ENCODE results near the gene ZMYM5.
"Not testable (repeated sequence)": the region's sequence is repeated elsewhere in the genome, so short reads cannot be mapped to it uniquely, and the experiment has no call there.

ZMYM5 gene

GRCh38 chr13:19817510-19818158, 45.8 kb downstream of the ZMYM5 start:
- no peaks in the 10 kb centered on the region for H3K9me2 ChIP-seq (replicated peaks; ENCODE audit: control insufficient read depth, low read length)
- no peak for TF ChIP-seq CTCF (IDR thresholded peaks at IDR 0.05; ENCODE audit: low read depth, low read length, poor library complexity, severe bottlenecking)
- no peak for TF ChIP-seq EZH2phosphoT487 (IDR thresholded peaks at IDR 0.05; ENCODE audit: borderline replicate concordance, low read length)
- no peaks in the 10 kb centered on the region for H3K4me1 ChIP-seq (ENCODE audit: control insufficient read depth, low read length)
- no peak overlapping the region for H3K4me2 ChIP-seq (ENCODE audit: low read length)
- H3K79me2 ChIP-seq (ENCODE audit: control insufficient read depth, low read length): no peaks in the 10 kb centered on the region
- no peak overlapping the region for H3K27ac ChIP-seq (ENCODE audit: low read depth, low read length)
- no peaks in the 10 kb centered on the region for H3K27me3 ChIP-seq (ENCODE audit: control insufficient read depth, low read length)
- no peaks in the 10 kb centered on the region for H3F3A ChIP-seq (ENCODE audit: control insufficient read depth, insufficient read depth)
- no peak overlapping the region for H3K4me3 ChIP-seq (ENCODE audit: low read length)
- no peaks in the 10 kb centered on the region for H4K20me1 ChIP-seq (ENCODE audit: control insufficient read depth, insufficient read depth, low read depth, low read length)
- H3K36me3 ChIP-seq (ENCODE audit: control insufficient read depth, low read length): peaks cover 21% of the 10 kb centered on the region
- no peaks in the 10 kb centered on the region for H3K9me3 ChIP-seq (ENCODE audit: control insufficient read depth, insufficient read depth, low read length)

- H3K9me2 ChIP-seq (replicated peaks; ENCODE audit: control insufficient read depth, low read length): no peaks in the 10 kb centered on the region
- H3K4me2 ChIP-seq (ENCODE audit: low read length): no peak overlapping the region
- no peaks in the 10 kb centered on the region for H3K27me3 ChIP-seq (ENCODE audit: control insufficient read depth, low read length)
- no peak overlapping the region for H3K4me3 ChIP-seq (ENCODE audit: low read length)
- H3K9me3 ChIP-seq (ENCODE audit: control insufficient read depth, insufficient read depth, low read length): no peaks in the 10 kb centered on the region
- H4K20me1 ChIP-seq (ENCODE audit: control insufficient read depth, insufficient read depth, low read depth, low read length): no peaks in the 10 kb centered on the region
- H3K4me1 ChIP-seq (ENCODE audit: control insufficient read depth, low read length): no peaks in the 10 kb centered on the region
- TF ChIP-seq CTCF (IDR thresholded peaks at IDR 0.05; ENCODE audit: low read depth, low read length, poor library complexity, severe bottlenecking) (no peak), EZH2phosphoT487 (IDR thresholded peaks at IDR 0.05; ENCODE audit: borderline replicate concordance, low read length) (no peak)
- H3K27ac ChIP-seq (ENCODE audit: low read depth, low read length): no peak overlapping the region
- no peaks in the 10 kb centered on the region for H3K79me2 ChIP-seq (ENCODE audit: control insufficient read depth, low read length)
- H3K36me3 ChIP-seq (ENCODE audit: control insufficient read depth, low read length): peaks cover 19% of the 10 kb centered on the region
- no peaks in the 10 kb centered on the region for H3F3A ChIP-seq (ENCODE audit: control insufficient read depth, insufficient read depth)
These were observed 46.3 kb downstream of the ZMYM5 start for GRCh38 chr13:19817106-19817505.

GRCh38 chr13:19815842-19816241, 47.6 kb downstream of the ZMYM5 start:
- not testable (repeated sequence) for H3K4me1 ChIP-seq (ENCODE audit: control insufficient read depth, low read length); H3K9me2 ChIP-seq (replicated peaks; ENCODE audit: control insufficient read depth, low read length); H3K27ac ChIP-seq (ENCODE audit: low read depth, low read length); H3K4me3 ChIP-seq (ENCODE audit: low read length); H3F3A ChIP-seq (ENCODE audit: control insufficient read depth, insufficient read depth); H3K4me2 ChIP-seq (ENCODE audit: low read length); H3K9me3 ChIP-seq (ENCODE audit: control insufficient read depth, insufficient read depth, low read length); H3K79me2 ChIP-seq (ENCODE audit: control insufficient read depth, low read length); H4K20me1 ChIP-seq (ENCODE audit: control insufficient read depth, insufficient read depth, low read depth, low read length); H3K27me3 ChIP-seq (ENCODE audit: control insufficient read depth, low read length)
- H3K36me3 ChIP-seq (ENCODE audit: control insufficient read depth, low read length): peaks cover 16% of the 10 kb centered on the region

GRCh38 chr13:19810996-19811881, 52.2 kb downstream of the ZMYM5 start:
- Histone ChIP-seq H3K27ac (ENCODE audit: low read depth, low read length) (no peak overlapping the region), H3K4me1 (ENCODE audit: control insufficient read depth, low read length) (peaks cover 2% of the 10 kb centered on the region; the same call in 1 of the 2 replicates), H3F3A (ENCODE audit: control insufficient read depth, insufficient read depth) (no peaks in the 10 kb centered on the region), H3K4me2 (ENCODE audit: low read length) (no peak overlapping the region), H3K4me3 (ENCODE audit: low read length) (no peak overlapping the region), H3K27me3 (ENCODE audit: control insufficient read depth, low read length) (no peaks in the 10 kb centered on the region), H3K9me3 (ENCODE audit: control insufficient read depth, insufficient read depth, low read length) (no peaks in the 10 kb centered on the region), H3K79me2 (ENCODE audit: control insufficient read depth, low read length) (no peaks in the 10 kb centered on the region), H4K20me1 (ENCODE audit: control insufficient read depth, insufficient read depth, low read depth, low read length) (no peaks in the 10 kb centered on the region), H3K9me2 (replicated peaks; ENCODE audit: control insufficient read depth, low read length) (no peaks in the 10 kb centered on the region), H3K36me3 (ENCODE audit: control insufficient read depth, low read length) (no peaks in the 10 kb centered on the region)
- no peak for TF ChIP-seq EZH2phosphoT487 (IDR thresholded peaks at IDR 0.05; ENCODE audit: borderline replicate concordance, low read length)
- TF ChIP-seq CTCF (IDR thresholded peaks at IDR 0.05; ENCODE audit: low read depth, low read length, poor library complexity, severe bottlenecking): no peak
